Trophoblast cell (in vitro differentiated cells and primary cell): Measurements from ENCODE around the gene KCTD14.
A peak's percentile ranks its signal among the peaks of the same experiment; 100 is the strongest.
"Not testable (repeated sequence)": the region's sequence is repeated elsewhere in the genome, so short reads cannot be mapped to it uniquely, and the experiment has no call there.

ENCODE experiments used
- DNase-seq, 2 donors: peaks; one replicate each; pipeline ENCODE4 v3.0.0-alpha.2; 2016
- H2AFZ ChIP-seq: 2 replicates; pipeline ENCODE4 v1.6.1; 2013; ENCODE audit warnings: low read length, moderate library complexity, mild to moderate bottlenecking; ENCODE audit not compliant: insufficient read depth, poor library complexity
- H2AK5ac ChIP-seq: 2 replicates; pipeline ENCODE4 v1.6.1; 2013; ENCODE audit warnings: mild to moderate bottlenecking, low read length
- H2BK120ac ChIP-seq: 2 replicates; pipeline ENCODE4 v1.6.1; 2013; ENCODE audit warnings: low read length, mild to moderate bottlenecking, moderate library complexity; ENCODE audit not compliant: insufficient read depth, poor library complexity
- H2BK12ac ChIP-seq: 2 replicates; pipeline ENCODE4 v1.6.1; 2013; ENCODE audit warnings: mild to moderate bottlenecking, low read length, moderate library complexity
- H2BK5ac ChIP-seq: 2 replicates; pipeline ENCODE4 v1.6.1; 2013; ENCODE audit warnings: low read length, low read depth, moderate library complexity, mild to moderate bottlenecking; ENCODE audit not compliant: poor library complexity
- H3K14ac ChIP-seq: 2 replicates; pipeline ENCODE4 v1.6.1; 2013; ENCODE audit warnings: mild to moderate bottlenecking, low read length
- H3K18ac ChIP-seq: 2 replicates; pipeline ENCODE4 v1.6.1; 2013; ENCODE audit warnings: mild to moderate bottlenecking, low read length
- H3K23ac ChIP-seq: 2 replicates; pipeline ENCODE4 v1.6.1; 2013; ENCODE audit warnings: low read length
- H3K27ac ChIP-seq: 2 replicates; pipeline ENCODE4 v1.5.1; 2013; ENCODE audit warnings: low read depth, mild to moderate bottlenecking, inconsistent platforms, low read length, moderate library complexity
- H3K27me3 ChIP-seq: 2 replicates; pipeline ENCODE4 v1.6.1; 2013; ENCODE audit warnings: inconsistent platforms, mild to moderate bottlenecking, low read length, moderate library complexity; ENCODE audit not compliant: insufficient read depth
- H3K36me3 ChIP-seq, 2 experiments: 1 replicate in 1 of 2; 2 replicates in 1 of 2; pipeline ENCODE4 v1.6.1; 2013; ENCODE audit warnings: low read length in 2 of 2, mild to moderate bottlenecking in 2 of 2, moderate library complexity in 1 of 2; ENCODE audit not compliant: insufficient read depth in 2 of 2, control insufficient read depth in 1 of 2
- H3K4ac ChIP-seq: 2 replicates; pipeline ENCODE4 v1.6.1; 2013; ENCODE audit warnings: low read depth, mild to moderate bottlenecking, low read length, moderate library complexity
- H3K4me1 ChIP-seq, 2 experiments: 1 replicate in 1 of 2; 2 replicates in 1 of 2; pipeline ENCODE4 v1.6.1; 2013; ENCODE audit warnings: low read length in 2 of 2, mild to moderate bottlenecking in 2 of 2, moderate library complexity in 1 of 2; ENCODE audit not compliant: insufficient read depth in 2 of 2, control insufficient read depth in 1 of 2
- H3K4me2 ChIP-seq: 2 replicates; pipeline ENCODE4 v1.6.1; 2013; ENCODE audit warnings: inconsistent platforms, mild to moderate bottlenecking, low read length, moderate library complexity
- H3K4me3 ChIP-seq: 2 replicates; pipeline ENCODE4 v1.5.1; 2013; ENCODE audit warnings: mild to moderate bottlenecking, low read depth, low read length, inconsistent platforms
- H3K79me1 ChIP-seq: one replicate; pipeline ENCODE4 v1.6.1; 2013; ENCODE audit warnings: low read length
- H3K79me2 ChIP-seq: 2 replicates; pipeline ENCODE4 v1.6.1; 2013; ENCODE audit warnings: low read length, mild to moderate bottlenecking; ENCODE audit not compliant: control insufficient read depth, insufficient read depth, poor library complexity
- H3K9ac ChIP-seq: 2 replicates; pipeline ENCODE4 v1.6.1; 2013; ENCODE audit warnings: mild to moderate bottlenecking, low read length
- H3K9me3 ChIP-seq: 2 replicates; pipeline ENCODE4 v1.6.1; 2013; ENCODE audit warnings: low read depth, mild to moderate bottlenecking, control low read depth, inconsistent platforms, low read length; ENCODE audit not compliant: insufficient read depth
- H4K12ac ChIP-seq: 2 replicates; pipeline ENCODE4 v1.6.1; 2013; ENCODE audit warnings: low read depth, mild to moderate bottlenecking, low read length, moderate library complexity
- H4K8ac ChIP-seq: 2 replicates; pipeline ENCODE4 v1.6.1; 2013; ENCODE audit warnings: low read depth, mild to moderate bottlenecking, low read length, moderate library complexity
- H4K91ac ChIP-seq: one replicate; pipeline ENCODE4 v1.6.1; 2013; ENCODE audit warnings: low read depth, mild to moderate bottlenecking, low read length, moderate library complexity
- WGBS: extraction: QIAGEN DNeasy Blood & Tissue Kit; methylation state at CpG from one replicate; pipeline ENCODE4 v1.1.7; 2013; ENCODE audit warnings: missing lambda C conversion rate; ENCODE audit not compliant: insufficient read length, insufficient coverage; ENCODE audit errors: extremely low coverage; 5-methylcytosine and 5-hydroxymethylcytosine counted together

Gene KCTD14

GRCh38 chr11:78041380-78041719, 18.3 kb upstream of the KCTD14 start:
- WGBS, result no CpG with 5 or more reads among the region's 8 CpGs
- H3K14ac ChIP-seq, H2BK5ac ChIP-seq, H2AFZ ChIP-seq, H2BK120ac ChIP-seq, H3K4ac ChIP-seq, H3K4me2 ChIP-seq, H4K12ac ChIP-seq, H3K79me2 ChIP-seq, H3K36me3 ChIP-seq, H3K18ac ChIP-seq, H3K9me3 ChIP-seq, H3K27ac ChIP-seq, H3K23ac ChIP-seq, H3K4me3 ChIP-seq, H3K27me3 ChIP-seq, DNase-seq, H4K8ac ChIP-seq, H3K9ac ChIP-seq: not testable (repeated sequence)
- Histone ChIP-seq H3K4me1 (peaks cover 19 to 22% of the 10 kb centered on the region in 2 experiments), H2BK12ac (peak overlapping the region; percentile 11), H4K91ac (peak overlapping the region; percentile 36), H3K79me1 (peaks cover 11% of the 10 kb centered on the region), H2AK5ac (peak overlapping the region; percentile 58)

DNA sequence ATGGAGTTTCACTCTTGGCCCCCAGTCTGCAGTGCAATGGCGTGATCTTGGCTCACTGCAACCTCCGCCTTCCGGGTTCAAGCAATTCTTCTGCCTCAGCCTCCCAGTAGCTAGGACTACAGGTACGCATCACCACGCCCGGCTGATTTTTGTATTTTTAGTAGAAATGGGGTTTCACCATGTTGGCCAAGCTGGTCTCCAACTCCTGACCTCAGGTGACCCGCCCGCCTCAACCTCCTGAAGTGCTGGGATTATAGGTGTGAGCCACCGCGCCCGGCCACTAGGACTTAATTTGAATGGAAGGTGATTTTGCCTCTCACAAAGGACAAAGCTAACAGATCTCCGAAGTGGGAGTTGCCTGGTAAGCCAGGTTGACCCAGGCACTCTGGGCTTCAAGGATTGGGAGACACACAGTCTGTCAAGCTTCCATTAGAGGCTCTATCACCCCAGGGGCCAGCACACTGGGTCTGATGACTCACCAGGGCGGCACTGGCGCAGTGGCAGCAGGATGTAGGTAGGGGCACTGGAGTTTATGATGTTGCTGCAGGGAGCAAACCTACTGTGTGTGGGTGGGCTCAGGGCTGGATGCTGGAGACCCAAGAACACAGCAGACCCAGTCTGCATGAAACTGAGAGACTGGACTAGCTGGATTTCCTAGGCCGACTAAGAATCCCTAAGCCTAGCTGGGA, 17.8 kb upstream of the KCTD14 start:
- H3K9me3 ChIP-seq, result no peaks in the 10 kb centered on the region
- no peak overlapping the region for H3K23ac ChIP-seq
- H3K4me1 ChIP-seq, result peaks cover 15 to 19% of the 10 kb centered on the region in 2 experiments
- H4K8ac ChIP-seq, result peak overlapping the region; percentile 72
- peak overlapping the region; percentile 38 for H2AFZ ChIP-seq
- no peak overlapping the region for H3K4me3 ChIP-seq
- H2BK120ac ChIP-seq, result peak overlapping the region; percentile 78
- no peaks in the 10 kb centered on the region for H3K36me3 ChIP-seq
- whole genome bisulfite sequencing, result no CpG with 5 or more reads among the region's 15 CpGs
- H3K79me1 ChIP-seq, result peaks cover 8% of the 10 kb centered on the region
- peak overlapping the region; percentile 75 for H4K91ac ChIP-seq
- H3K4ac ChIP-seq, result peak overlapping the region; percentile 53
- H2BK5ac ChIP-seq, result peak overlapping the region; percentile 45
- H3K18ac ChIP-seq, result peak overlapping the region; percentile 73
- peak overlapping the region; percentile 42 for H2AK5ac ChIP-seq
- H3K9ac ChIP-seq, result no peak overlapping the region
- no peaks in the 10 kb centered on the region for H3K79me2 ChIP-seq
- DNase-seq, result peak; percentile 66 to 74
- peak overlapping the region; percentile 55 for H2BK12ac ChIP-seq
- no peak overlapping the region for H3K4me2 ChIP-seq
- peak overlapping the region; percentile 74 for H4K12ac ChIP-seq
- H3K14ac ChIP-seq, result peak overlapping the region; percentile 83
- H3K27ac ChIP-seq, result peak overlapping the region; percentile 84
- H3K27me3 ChIP-seq, result no peaks in the 10 kb centered on the region

DNA sequence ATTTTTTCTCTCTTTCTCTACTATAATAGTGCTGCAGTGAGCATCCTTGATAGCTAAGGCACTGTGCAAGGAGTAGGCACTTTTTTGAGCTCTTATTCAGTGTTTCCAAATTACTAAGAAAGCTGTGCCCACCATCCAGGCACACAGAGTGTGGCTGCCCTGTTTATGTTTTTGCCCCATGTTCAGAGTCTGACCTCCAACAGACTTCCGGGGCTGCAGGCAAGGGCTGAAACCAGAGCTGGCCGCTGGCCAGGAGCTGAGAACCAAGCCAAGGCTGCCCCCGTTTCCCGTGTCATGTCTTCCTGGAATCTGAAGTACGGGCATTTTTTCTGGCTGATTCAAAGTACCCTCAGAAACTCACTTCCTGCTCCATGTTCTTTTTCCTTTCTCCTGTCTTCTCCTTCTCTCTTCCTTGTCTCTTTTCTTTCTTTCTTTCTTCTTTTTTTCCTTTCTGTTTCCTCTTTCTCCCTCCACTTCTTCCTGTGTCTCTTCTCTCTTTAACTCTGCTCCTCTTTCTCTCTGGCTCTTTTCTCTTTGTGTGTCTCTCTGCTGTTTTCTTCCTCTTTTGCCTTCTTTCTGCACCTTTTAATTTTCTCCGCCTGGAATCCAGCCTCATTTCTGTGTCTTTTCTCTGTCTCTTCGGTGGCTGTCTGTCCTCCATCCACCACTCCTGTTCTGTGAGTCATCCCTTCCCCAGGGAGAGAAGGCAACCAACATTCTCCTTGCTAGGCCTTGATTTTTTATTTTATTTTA, 17.0 kb upstream of the KCTD14 start:
- peak overlapping the region; percentile 50 for H4K8ac ChIP-seq
- no peak overlapping the region for H3K23ac ChIP-seq
- H2AFZ ChIP-seq, result no peak overlapping the region
- no peaks in the 10 kb centered on the region for H3K9me3 ChIP-seq
- H3K4me2 ChIP-seq, result no peak overlapping the region
- peak overlapping the region; percentile 22 for H4K12ac ChIP-seq
- peaks cover 14 to 17% of the 10 kb centered on the region in 2 experiments for H3K4me1 ChIP-seq
- H2BK120ac ChIP-seq, result no peak overlapping the region
- H3K4me3 ChIP-seq, result no peak overlapping the region
- H3K14ac ChIP-seq, result peak overlapping the region; percentile 49
- H3K4ac ChIP-seq, result no peak overlapping the region
- no peak overlapping the region for H2BK5ac ChIP-seq
- peak overlapping the region; percentile 84 for H3K27ac ChIP-seq
- H2BK12ac ChIP-seq, result peak overlapping the region; percentile 46
- no peaks in the 10 kb centered on the region for H3K27me3 ChIP-seq
- no peak overlapping the region for H3K9ac ChIP-seq
- no peak overlapping the region for H2AK5ac ChIP-seq
- no CpG with 5 or more reads among the region's 7 CpGs for WGBS
- peak; percentile 78 to 83 for DNase-seq
- peak overlapping the region; percentile 20 for H4K91ac ChIP-seq
- no peak overlapping the region for H3K18ac ChIP-seq
- no peaks in the 10 kb centered on the region for H3K36me3 ChIP-seq
- no peaks in the 10 kb centered on the region for H3K79me2 ChIP-seq
- H3K79me1 ChIP-seq, result peaks cover 7% of the 10 kb centered on the region

DNA sequence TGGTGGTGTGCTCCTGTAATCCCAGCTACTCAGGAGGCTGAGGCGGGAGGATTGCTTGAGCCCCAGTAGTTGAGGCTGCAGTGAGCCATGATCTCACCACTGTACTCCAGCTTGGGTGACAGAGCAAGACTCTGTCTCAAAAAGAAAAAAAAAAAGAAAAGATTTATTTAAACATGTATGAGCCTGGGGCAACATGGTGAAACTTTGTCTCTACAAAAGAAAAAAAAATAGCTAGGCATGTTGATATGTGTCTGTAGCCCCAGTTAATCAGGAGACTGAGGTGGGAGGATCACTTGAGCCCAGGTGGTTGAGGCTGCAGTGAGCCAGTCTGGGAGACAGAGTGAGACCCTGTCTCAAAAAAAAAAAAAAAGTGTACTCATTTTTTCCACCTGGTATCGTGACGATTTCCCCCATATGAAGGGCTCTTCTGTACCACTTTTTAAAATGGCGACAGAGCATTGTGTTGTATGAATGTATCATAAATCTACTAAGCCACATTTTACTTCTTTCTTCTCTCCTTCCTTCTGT, 16.4 kb upstream of the KCTD14 start:
- H3K4me2 ChIP-seq, result no peak overlapping the region
- no peak overlapping the region for H3K4ac ChIP-seq
- peak overlapping the region; percentile 11 for H2BK120ac ChIP-seq
- peaks cover 14 to 17% of the 10 kb centered on the region in 2 experiments for H3K4me1 ChIP-seq
- H4K12ac ChIP-seq, result no peak overlapping the region
- no peak overlapping the region for H2BK5ac ChIP-seq
- no peak overlapping the region for H3K14ac ChIP-seq
- H2BK12ac ChIP-seq, result no peak overlapping the region
- no peaks in the 10 kb centered on the region for H3K36me3 ChIP-seq
- H4K8ac ChIP-seq, result no peak overlapping the region
- H3K9ac ChIP-seq, result no peak overlapping the region
- WGBS, result no CpG with 5 or more reads among the region's 4 CpGs
- no peak overlapping the region for H3K23ac ChIP-seq
- H3K79me2 ChIP-seq, result no peaks in the 10 kb centered on the region
- no peaks in the 10 kb centered on the region for H3K27me3 ChIP-seq
- no peak overlapping the region for H2AK5ac ChIP-seq
- H4K91ac ChIP-seq, result no peak overlapping the region
- no peak overlapping the region for H3K4me3 ChIP-seq
- H2AFZ ChIP-seq, result no peak overlapping the region
- DNase-seq, result peak; percentile 19 to 28
- peaks cover 7% of the 10 kb centered on the region for H3K79me1 ChIP-seq
- H3K9me3 ChIP-seq, result no peaks in the 10 kb centered on the region
- peak overlapping the region; percentile 84 for H3K27ac ChIP-seq
- H3K18ac ChIP-seq, result no peak overlapping the region
